Liver (tissue), 9 donors: Measurements from ENCODE around the gene KRTAP10-9. TPM values are rescaled to one million over a fixed set of nuclear protein-coding genes. Genes with fewer than 3 reads are reported as not detected.

Source experiments
- DNase-seq: peaks from one replicate; pipeline ENCODE4 v3.0.0-alpha.2; 2017; ENCODE audit warnings: low spot score
- H3K27ac ChIP-seq, 2 donors: one replicate each; pipeline ENCODE4 v1.7.0; 2013; ENCODE audit warnings: inconsistent platforms in 2 of 2, low read length in 2 of 2, control low read depth in 1 of 2, low read depth in 1 of 2, mild to moderate bottlenecking in 1 of 2
- H3K27me3 ChIP-seq, 4 donors: one replicate each; pipeline versions ENCODE4 v1.6.1 to v1.7.0; 2013; ENCODE audit warnings: low read length in 3 of 4, inconsistent platforms in 1 of 4, mild to moderate bottlenecking in 1 of 4, moderate library complexity in 1 of 4; ENCODE audit not compliant: control insufficient read depth in 4 of 4, insufficient read depth in 4 of 4
- H3K36me3 ChIP-seq, 4 donors: one replicate each; pipeline versions ENCODE4 v1.6.1 to v1.7.0; 2013; ENCODE audit warnings: low read length in 3 of 4, mild to moderate bottlenecking in 3 of 4, low read depth in 1 of 4, moderate library complexity in 1 of 4; ENCODE audit not compliant: control insufficient read depth in 4 of 4, insufficient read depth in 3 of 4
- H3K4me1 ChIP-seq, 4 donors: one replicate each; pipeline versions ENCODE4 v1.6.1 to v1.7.0; 2013; ENCODE audit warnings: low read length in 3 of 4, mild to moderate bottlenecking in 3 of 4, moderate library complexity in 1 of 4; ENCODE audit not compliant: control insufficient read depth in 4 of 4, insufficient read depth in 4 of 4
- H3K4me3 ChIP-seq, 3 donors: one replicate each; pipeline versions ENCODE4 v1.6.1 to v1.7.0; 2013; ENCODE audit warnings: low read length in 3 of 3, control low read depth in 1 of 3, low read depth in 1 of 3, mild to moderate bottlenecking in 1 of 3
- H3K9ac ChIP-seq, 2 donors: one replicate each; pipeline ENCODE4 v1.7.0; 2013; ENCODE audit warnings: low read length in 2 of 2, mild to moderate bottlenecking in 2 of 2, moderate library complexity in 2 of 2, control low read depth in 1 of 2, low read depth in 1 of 2
- H3K9me3 ChIP-seq, 4 donors: one replicate each; pipeline versions ENCODE4 v1.6.1 to v1.7.0; 2013; ENCODE audit warnings: low read length in 3 of 4; ENCODE audit not compliant: control insufficient read depth in 4 of 4
- EGR1 ChIP-seq, 2 donors: IDR thresholded peaks; 2 replicates each; pipeline ENCODE4 v1.6.1; 2016 to 2018; ENCODE audit warnings: antibody characterized with exemption in 2 of 2, low read depth in 2 of 2
- FOXA1 ChIP-seq: IDR thresholded peaks from 2 replicates; pipeline ENCODE4 v1.6.1; 2016; ENCODE audit warnings: antibody characterized with exemption
- FOXA2 ChIP-seq: IDR thresholded peaks from 2 replicates; pipeline ENCODE4 v1.6.1; 2016; ENCODE audit warnings: antibody characterized with exemption
- GABPA ChIP-seq, 2 donors: IDR thresholded peaks in 1 of 2; conservative IDR thresholded peaks in 1 of 2; 2 replicates each; pipeline ENCODE4 v1.6.1; 2016; ENCODE audit warnings: antibody characterized with exemption in 2 of 2, mild to moderate bottlenecking in 1 of 2, moderate library complexity in 1 of 2
- HNF4A ChIP-seq, 2 donors: conservative IDR thresholded peaks; 2 replicates each; pipeline ENCODE4 v1.6.1; 2016; ENCODE audit warnings: antibody characterized with exemption in 2 of 2, mild to moderate bottlenecking in 2 of 2
- HNF4G ChIP-seq: IDR thresholded peaks from 2 replicates; pipeline ENCODE4 v1.6.1; 2016; ENCODE audit warnings: antibody characterized with exemption
- JUND ChIP-seq, 2 donors: IDR thresholded peaks; 2 replicates each; pipeline ENCODE4 v1.6.1; 2016; ENCODE audit warnings: antibody characterized with exemption in 2 of 2
- NR2F2 ChIP-seq: IDR thresholded peaks from 2 replicates; pipeline ENCODE4 v1.6.1; 2016; ENCODE audit warnings: antibody characterized with exemption
- RAD21 ChIP-seq, 2 donors: IDR thresholded peaks; 2 replicates each; pipeline ENCODE4 v1.6.1; 2016; ENCODE audit warnings: antibody characterized with exemption in 2 of 2, mild to moderate bottlenecking in 2 of 2
- RXRA ChIP-seq, 2 donors: IDR thresholded peaks; 2 replicates each; pipeline ENCODE4 v1.6.1; 2017 to 2018; ENCODE audit warnings: antibody characterized with exemption in 2 of 2, mild to moderate bottlenecking in 1 of 2
- SP1 ChIP-seq: IDR thresholded peaks from 2 replicates; pipeline ENCODE4 v1.6.1; 2018; ENCODE audit warnings: antibody characterized with exemption, mild to moderate bottlenecking
- TAF1 ChIP-seq: conservative IDR thresholded peaks from 2 replicates; pipeline ENCODE4 v1.6.1; 2016; ENCODE audit warnings: antibody characterized with exemption, mild to moderate bottlenecking
- YY1 ChIP-seq: IDR thresholded peaks from 2 replicates; pipeline ENCODE4 v1.6.1; 2016; ENCODE audit warnings: antibody characterized with exemption, mild to moderate bottlenecking
- WGBS: extraction: QIAGEN DNeasy Blood & Tissue Kit; methylation state at CpG from one replicate; pipeline ENCODE4 v1.1.7; 2013; 5-methylcytosine and 5-hydroxymethylcytosine counted together
- polyA plus RNA-seq, 2 donors: library from polyadenylated mRNA; stranded (reverse) in 1 of 2; unstranded in 1 of 2; fragments of 200-250 nt in 1 of 2; fragments of >200 nt in 1 of 2; fragmentation: Nextera tagmentation in 1 of 2; extraction: Ambion mirVana in 1 of 2; gene quantifications; one replicate each; pipeline versions ENCODE4 v1.2.1 to v1.2.3, GENCODE V29; 2013 to 2015
- total RNA-seq, 2 donors: library from RNA; depleted of rRNA; stranded (reverse); fragments of >200 nt; gene quantifications; one replicate each; pipeline ENCODE4 v1.2.3, GENCODE V29; 2014
- TF ChIP-seq, protein P1 (sequence below): IDR thresholded peaks from 2 replicates; pipeline ENCODE4 v1.6.1; 2016; ENCODE audit warnings: antibody characterized with exemption
- TF ChIP-seq, protein P2 (sequence below): IDR thresholded peaks from 2 replicates; pipeline ENCODE4 v1.6.1; 2016; ENCODE audit warnings: antibody characterized with exemption, mild to moderate bottlenecking
- TF ChIP-seq, protein P3 (sequence below): IDR thresholded peaks from 2 replicates; pipeline ENCODE4 v1.6.1; 2016; ENCODE audit warnings: antibody characterized with exemption
- TF ChIP-seq, protein P4 (sequence below): IDR thresholded peaks from 2 replicates; pipeline ENCODE4 v1.6.1; 2016; ENCODE audit warnings: antibody characterized with exemption
- TF ChIP-seq, protein P5 (sequence below): fragments of 150-350 bp; IDR thresholded peaks from 2 replicates; pipeline ENCODE4 v1.5.1; 2017; ENCODE audit warnings: improper control_type of control experiment, low read depth, low read length; ENCODE audit not compliant: missing input control
- donor health status: healthy.
- donor health status: healthy.
- donor health status: healthy.
- donor health status: healthy.
- donor health status: healthy.

The KRTAP10-9 gene
- total and polyA plus RNA-seq, 4 donors = not detected

DNA sequence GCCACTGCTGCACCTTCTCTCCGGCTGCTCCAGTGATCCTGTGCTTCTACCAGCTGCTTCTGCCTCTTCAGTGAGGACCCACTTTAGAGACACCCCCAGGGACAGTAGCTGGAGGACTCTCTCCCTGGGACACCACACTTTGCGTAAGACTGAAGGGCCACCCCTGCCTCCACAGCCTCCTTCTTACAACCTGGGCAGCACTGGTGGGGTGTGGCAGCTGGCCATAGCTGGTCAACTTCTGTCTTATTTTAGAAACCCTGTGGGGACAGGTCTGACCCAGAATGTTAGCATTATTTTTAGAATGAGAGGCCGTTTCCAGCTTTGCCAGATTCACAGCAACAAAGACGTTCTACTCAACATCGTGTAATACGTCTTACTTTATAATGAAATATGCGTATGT, 1.1 kb upstream of the KRTAP10-9 start:
- 89% methylated on average over 7 of the region's 7 CpGs for WGBS
- Histone ChIP-seq H3K9me3 (peaks cover 0 to 9% (median 2%) of the 10 kb centered on the region in 4 donors), H3K27me3 (no peaks in the 10 kb centered on the region), H3K9ac (no peak overlapping the region), H3K4me1 (no peaks in the 10 kb centered on the region), H3K36me3 (no peaks in the 10 kb centered on the region), H3K27ac (no peak overlapping the region), H3K4me3 (no peak overlapping the region)
- TF ChIP-seq FOXA2 = no peak
- no peak for TF ChIP-seq JUND (IDR thresholded peaks at IDR 0.05)
- TF ChIP-seq, protein P1, sequence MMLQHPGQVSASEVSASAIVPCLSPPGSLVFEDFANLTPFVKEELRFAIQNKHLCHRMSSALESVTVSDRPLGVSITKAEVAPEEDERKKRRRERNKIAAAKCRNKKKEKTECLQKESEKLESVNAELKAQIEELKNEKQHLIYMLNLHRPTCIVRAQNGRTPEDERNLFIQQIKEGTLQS = no peak
- no peak for TF ChIP-seq SP1
- TF ChIP-seq HNF4G = no peak
- no peak for TF ChIP-seq GABPA (IDR thresholded peaks at IDR 0.05 in 1 of 2, conservative IDR thresholded peaks at IDR 0.05 in 1 of 2)
- no peak for TF ChIP-seq TAF1
- TF ChIP-seq NR2F2 = no peak
- TF ChIP-seq, protein P2, sequence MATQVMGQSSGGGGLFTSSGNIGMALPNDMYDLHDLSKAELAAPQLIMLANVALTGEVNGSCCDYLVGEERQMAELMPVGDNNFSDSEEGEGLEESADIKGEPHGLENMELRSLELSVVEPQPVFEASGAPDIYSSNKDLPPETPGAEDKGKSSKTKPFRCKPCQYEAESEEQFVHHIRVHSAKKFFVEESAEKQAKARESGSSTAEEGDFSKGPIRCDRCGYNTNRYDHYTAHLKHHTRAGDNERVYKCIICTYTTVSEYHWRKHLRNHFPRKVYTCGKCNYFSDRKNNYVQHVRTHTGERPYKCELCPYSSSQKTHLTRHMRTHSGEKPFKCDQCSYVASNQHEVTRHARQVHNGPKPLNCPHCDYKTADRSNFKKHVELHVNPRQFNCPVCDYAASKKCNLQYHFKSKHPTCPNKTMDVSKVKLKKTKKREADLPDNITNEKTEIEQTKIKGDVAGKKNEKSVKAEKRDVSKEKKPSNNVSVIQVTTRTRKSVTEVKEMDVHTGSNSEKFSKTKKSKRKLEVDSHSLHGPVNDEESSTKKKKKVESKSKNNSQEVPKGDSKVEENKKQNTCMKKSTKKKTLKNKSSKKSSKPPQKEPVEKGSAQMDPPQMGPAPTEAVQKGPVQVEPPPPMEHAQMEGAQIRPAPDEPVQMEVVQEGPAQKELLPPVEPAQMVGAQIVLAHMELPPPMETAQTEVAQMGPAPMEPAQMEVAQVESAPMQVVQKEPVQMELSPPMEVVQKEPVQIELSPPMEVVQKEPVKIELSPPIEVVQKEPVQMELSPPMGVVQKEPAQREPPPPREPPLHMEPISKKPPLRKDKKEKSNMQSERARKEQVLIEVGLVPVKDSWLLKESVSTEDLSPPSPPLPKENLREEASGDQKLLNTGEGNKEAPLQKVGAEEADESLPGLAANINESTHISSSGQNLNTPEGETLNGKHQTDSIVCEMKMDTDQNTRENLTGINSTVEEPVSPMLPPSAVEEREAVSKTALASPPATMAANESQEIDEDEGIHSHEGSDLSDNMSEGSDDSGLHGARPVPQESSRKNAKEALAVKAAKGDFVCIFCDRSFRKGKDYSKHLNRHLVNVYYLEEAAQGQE = no peak
- TF ChIP-seq, protein P3, sequence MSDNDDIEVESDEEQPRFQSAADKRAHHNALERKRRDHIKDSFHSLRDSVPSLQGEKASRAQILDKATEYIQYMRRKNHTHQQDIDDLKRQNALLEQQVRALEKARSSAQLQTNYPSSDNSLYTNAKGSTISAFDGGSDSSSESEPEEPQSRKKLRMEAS = no peak
- no peak for TF ChIP-seq EGR1 (IDR thresholded peaks at IDR 0.05; ENCODE audit: low read depth in 2 of 2)
- TF ChIP-seq RAD21 (IDR thresholded peaks at IDR 0.05) = no peak
- TF ChIP-seq, protein P4, sequence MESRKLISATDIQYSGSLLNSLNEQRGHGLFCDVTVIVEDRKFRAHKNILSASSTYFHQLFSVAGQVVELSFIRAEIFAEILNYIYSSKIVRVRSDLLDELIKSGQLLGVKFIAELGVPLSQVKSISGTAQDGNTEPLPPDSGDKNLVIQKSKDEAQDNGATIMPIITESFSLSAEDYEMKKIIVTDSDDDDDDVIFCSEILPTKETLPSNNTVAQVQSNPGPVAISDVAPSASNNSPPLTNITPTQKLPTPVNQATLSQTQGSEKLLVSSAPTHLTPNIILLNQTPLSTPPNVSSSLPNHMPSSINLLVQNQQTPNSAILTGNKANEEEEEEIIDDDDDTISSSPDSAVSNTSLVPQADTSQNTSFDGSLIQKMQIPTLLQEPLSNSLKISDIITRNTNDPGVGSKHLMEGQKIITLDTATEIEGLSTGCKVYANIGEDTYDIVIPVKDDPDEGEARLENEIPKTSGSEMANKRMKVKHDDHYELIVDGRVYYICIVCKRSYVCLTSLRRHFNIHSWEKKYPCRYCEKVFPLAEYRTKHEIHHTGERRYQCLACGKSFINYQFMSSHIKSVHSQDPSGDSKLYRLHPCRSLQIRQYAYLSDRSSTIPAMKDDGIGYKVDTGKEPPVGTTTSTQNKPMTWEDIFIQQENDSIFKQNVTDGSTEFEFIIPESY = no peak
- TF ChIP-seq FOXA1 = no peak
- TF ChIP-seq HNF4A (conservative IDR thresholded peaks at IDR 0.05) = no peak
- TF ChIP-seq YY1 = no peak
- TF ChIP-seq, protein P5, sequence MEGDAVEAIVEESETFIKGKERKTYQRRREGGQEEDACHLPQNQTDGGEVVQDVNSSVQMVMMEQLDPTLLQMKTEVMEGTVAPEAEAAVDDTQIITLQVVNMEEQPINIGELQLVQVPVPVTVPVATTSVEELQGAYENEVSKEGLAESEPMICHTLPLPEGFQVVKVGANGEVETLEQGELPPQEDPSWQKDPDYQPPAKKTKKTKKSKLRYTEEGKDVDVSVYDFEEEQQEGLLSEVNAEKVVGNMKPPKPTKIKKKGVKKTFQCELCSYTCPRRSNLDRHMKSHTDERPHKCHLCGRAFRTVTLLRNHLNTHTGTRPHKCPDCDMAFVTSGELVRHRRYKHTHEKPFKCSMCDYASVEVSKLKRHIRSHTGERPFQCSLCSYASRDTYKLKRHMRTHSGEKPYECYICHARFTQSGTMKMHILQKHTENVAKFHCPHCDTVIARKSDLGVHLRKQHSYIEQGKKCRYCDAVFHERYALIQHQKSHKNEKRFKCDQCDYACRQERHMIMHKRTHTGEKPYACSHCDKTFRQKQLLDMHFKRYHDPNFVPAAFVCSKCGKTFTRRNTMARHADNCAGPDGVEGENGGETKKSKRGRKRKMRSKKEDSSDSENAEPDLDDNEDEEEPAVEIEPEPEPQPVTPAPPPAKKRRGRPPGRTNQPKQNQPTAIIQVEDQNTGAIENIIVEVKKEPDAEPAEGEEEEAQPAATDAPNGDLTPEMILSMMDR = no peak
- TF ChIP-seq RXRA (IDR thresholded peaks at IDR 0.05) = no peak
- no peak for DNase-seq
